Endothelial cell (in vitro differentiated cells): Measurements from ENCODE around the gene TMEM167A. TPM values are rescaled to one million over a fixed set of nuclear protein-coding genes. Genes with fewer than 3 reads are reported as not detected.

Experiments
- DNase-seq: peaks from one replicate; pipeline ENCODE4 v3.0.0; 2021; ENCODE audit warnings: low spot score
- H3K27ac Mint-ChIP-seq: one replicate; pipeline ENCODE4 v1.8.0; 2021; ENCODE audit warnings: mixed read lengths, inconsistent platforms; ENCODE audit not compliant: unreplicated experiment
- H3K27me3 Mint-ChIP-seq: one replicate; pipeline ENCODE4 v1.8.0; 2021; ENCODE audit warnings: mild to moderate bottlenecking, moderate library complexity, mixed read lengths, inconsistent platforms; ENCODE audit not compliant: unreplicated experiment
- H3K36me3 Mint-ChIP-seq: one replicate; pipeline ENCODE4 v1.8.0; 2021; ENCODE audit warnings: mild to moderate bottlenecking, low read depth, mixed read lengths, inconsistent platforms; ENCODE audit not compliant: unreplicated experiment
- H3K4me1 Mint-ChIP-seq: one replicate; pipeline ENCODE4 v1.8.0; 2021; ENCODE audit warnings: mild to moderate bottlenecking, mixed read lengths, inconsistent platforms; ENCODE audit not compliant: unreplicated experiment
- H3K4me3 Mint-ChIP-seq: one replicate; pipeline ENCODE4 v1.8.0; 2021; ENCODE audit warnings: mild to moderate bottlenecking, mixed read lengths, inconsistent platforms; ENCODE audit not compliant: unreplicated experiment
- H3K9me3 Mint-ChIP-seq: one replicate; pipeline ENCODE4 v1.8.0; 2021; ENCODE audit warnings: mixed read lengths, inconsistent platforms; ENCODE audit not compliant: unreplicated experiment
- CTCF ChIP-seq: fragments of 200-600 bp; sonication (generic); IDR thresholded peaks from one replicate; pipeline ENCODE4 v1.5.0; 2021; ENCODE audit warnings: antibody characterized with exemption; ENCODE audit not compliant: unreplicated experiment
- total RNA-seq: library from RNA; stranded (reverse); fragmentation: NEBNext Ultra II Directional; extraction: Animal tissue kit (Norgen Biotek cat#: 25700); gene quantifications from one replicate; pipeline ENCODE4 v1.2.1, GENCODE V29; 2021; ENCODE audit not compliant: unreplicated experiment

TMEM167A gene
- total RNA-seq, 1 donor from 2014 or later = 106 TPM

DNA sequence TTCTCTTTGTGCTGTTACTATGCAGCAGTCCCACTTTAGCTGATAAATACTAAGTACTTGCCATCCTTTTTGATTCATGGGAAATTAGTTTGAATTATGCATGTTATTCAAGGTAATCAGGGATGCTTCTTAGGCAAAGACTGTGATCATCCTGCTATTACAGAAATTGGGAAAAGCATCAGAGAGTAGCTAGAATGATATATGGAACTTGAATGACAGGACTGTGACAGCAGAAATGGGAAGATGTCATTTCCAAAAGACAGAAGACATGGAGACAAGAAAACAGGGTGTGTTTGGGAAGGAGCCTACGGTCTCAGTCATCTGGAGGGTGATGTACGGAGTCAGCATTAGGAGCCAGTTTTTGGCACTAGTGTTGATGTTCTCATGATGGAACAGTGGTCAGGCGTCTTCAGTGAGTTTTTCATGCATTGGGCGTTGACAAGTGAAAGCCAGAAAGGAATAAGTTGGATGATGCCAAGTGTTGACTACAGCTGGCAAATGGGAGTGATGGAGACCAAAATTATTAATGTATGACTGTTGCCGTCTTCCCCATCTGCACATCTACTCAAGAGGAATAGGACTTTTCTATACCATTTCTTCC is 70.4 kb downstream of the TMEM167A start:
- Mint-ChIP-seq H3K36me3 (no peaks in the 10 kb centered on the region), H3K27ac (no peak overlapping the region), H3K4me3 (no peak overlapping the region), H3K27me3 (no peaks in the 10 kb centered on the region), H3K4me1 (peaks cover under 1% of the 10 kb centered on the region), H3K9me3 (no peaks in the 10 kb centered on the region)
- TF ChIP-seq CTCF = no peak
- no peak for DNase-seq

DNA sequence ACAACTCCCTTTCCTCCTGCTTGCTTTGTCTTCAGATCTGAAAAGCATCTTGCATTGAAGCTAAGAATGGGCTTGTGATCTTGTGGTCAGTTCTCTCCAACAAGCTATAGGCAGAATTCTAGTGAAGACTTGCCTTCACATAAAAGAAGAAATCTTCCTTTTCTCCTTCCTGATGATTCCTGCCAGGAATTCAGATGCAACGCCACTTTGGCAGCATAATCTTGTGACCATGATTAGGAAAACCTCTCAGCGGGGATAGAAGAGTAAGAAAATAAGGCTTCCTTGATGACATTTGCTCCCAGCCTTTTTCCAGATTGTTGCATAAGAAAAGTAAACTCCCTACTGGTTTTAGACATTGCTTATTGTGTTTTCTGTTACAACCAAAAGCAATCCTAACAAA is 73.4 kb downstream of the TMEM167A start:
- H3K4me3 Mint-ChIP-seq = no peak overlapping the region
- H3K27ac Mint-ChIP-seq = no peak overlapping the region
- H3K4me1 Mint-ChIP-seq = peaks cover 13% of the 10 kb centered on the region
- no peaks in the 10 kb centered on the region for H3K27me3 Mint-ChIP-seq
- no peaks in the 10 kb centered on the region for H3K36me3 Mint-ChIP-seq
- no peak for TF ChIP-seq CTCF
- DNase-seq = no peak
- no peaks in the 10 kb centered on the region for H3K9me3 Mint-ChIP-seq

Other genes starting within 250 kb of the TMEM167A start
- 6.8 TPM for gene XRCC4, start 153 bp upstream of the TMEM167A start, total RNA-seq